HG02642 (cell line): ENCODE measurements around the gene VPS13D.
"Not testable (repeated sequence)": the region's sequence is repeated elsewhere in the genome, so short reads cannot be mapped to it uniquely, and the experiment has no call there.

Source experiments
- ATAC-seq: cut with Tn5 transposase; IDR thresholded peaks from one replicate; pipeline ENCODE4 v1.9.1; 2021; ENCODE audit warnings: mild to moderate bottlenecking; ENCODE audit not compliant: unreplicated experiment, poor library complexity

The VPS13D gene

DNA sequence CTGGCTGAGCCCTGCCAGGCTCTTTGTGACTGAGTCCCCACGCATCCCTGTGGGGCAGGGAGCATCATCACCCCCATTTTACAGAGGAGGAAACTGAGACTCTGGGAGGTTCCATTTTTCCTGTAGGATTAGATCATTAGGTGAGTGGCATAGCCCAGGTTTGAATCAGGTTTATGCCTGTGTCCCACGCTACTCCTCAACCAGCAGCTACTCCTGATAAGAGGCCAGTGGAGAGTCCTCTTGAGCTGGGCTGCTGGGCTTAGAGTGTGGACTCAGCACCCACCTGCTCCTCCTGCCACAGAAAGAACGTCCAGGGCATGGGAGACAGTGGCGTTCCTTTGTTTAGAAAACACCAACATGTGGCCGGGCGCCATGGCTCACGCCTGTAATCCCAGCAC is 32.3 kb upstream of the VPS13D start:
- no peak for ATAC-seq

DNA sequence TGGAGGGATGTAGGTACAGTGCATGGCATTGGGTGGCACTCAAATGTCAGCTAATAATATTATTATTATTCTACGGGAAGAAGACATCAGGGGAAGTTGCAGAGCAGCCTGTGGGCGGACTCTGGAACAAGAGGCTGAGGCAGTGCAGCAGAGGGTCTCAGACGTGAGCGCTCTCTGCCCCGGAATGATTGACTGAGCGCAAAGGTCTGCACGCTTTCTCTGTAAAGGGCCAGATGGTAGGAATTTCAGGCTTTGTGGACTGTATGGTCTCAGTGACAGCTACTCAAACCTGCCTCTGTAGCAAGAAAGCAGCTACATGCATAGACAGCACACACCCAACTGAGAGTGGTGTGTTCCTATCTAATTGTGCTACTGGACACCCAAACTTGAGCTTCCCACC is 29.6 kb upstream of the VPS13D start:
- no peak for ATAC-seq

DNA sequence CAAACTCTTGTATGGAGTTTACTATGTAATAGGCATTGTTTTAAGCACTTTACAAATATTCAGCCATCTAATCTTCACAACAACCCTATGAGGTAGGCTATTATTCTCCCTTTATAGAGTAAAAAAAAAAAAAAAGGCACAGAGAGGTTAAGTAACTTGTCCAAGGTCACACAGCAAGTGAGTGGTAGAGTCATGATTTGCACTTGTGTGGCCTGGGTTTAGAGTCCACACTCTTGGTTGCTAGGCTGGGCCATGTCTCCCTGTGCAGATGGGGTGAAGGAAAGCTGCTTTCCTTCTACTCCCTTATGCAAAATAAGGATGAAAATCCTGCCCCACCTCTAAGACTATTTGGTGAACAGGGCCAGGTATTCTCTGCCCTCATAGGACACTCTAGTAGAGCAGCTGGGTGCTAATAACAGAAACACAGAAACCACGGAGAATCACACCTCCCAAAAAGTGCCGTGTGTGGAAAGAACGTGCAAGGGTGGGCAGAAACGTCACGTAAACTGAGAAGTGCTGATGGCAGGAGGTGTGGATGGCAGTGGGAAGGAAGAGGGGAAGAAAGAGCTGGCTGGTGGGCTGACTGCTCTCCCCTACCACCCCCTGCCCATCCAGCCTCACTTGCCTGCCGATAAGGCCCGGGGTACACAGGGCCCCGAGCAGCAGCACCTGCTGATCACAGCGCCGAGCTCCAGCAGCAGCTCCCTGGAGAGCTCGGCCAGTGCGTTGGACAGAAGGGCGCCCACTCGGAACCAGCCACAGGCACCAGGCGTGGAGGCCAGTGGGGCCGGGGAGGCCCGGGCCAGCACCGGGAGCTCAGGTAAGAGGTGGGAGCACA is 28.3 kb upstream of the VPS13D start:
- no peak for ATAC-seq

DNA sequence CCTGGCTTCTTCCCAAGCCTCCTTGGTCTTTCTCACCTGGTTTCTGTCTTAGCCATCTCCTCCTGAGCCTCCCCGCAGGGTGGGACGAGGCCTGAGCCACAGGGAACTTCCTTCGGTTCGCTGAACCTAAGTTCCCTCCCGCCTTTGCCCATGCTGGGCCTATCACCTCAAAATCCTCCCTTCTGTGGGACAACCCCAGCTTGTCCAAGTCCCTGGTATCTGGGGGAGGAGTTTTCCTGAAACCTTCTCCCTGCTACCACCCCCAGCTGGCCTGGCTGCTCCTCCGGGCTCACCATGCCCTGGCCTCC is 27.7 kb upstream of the VPS13D start:
- no peak for ATAC-seq

DNA sequence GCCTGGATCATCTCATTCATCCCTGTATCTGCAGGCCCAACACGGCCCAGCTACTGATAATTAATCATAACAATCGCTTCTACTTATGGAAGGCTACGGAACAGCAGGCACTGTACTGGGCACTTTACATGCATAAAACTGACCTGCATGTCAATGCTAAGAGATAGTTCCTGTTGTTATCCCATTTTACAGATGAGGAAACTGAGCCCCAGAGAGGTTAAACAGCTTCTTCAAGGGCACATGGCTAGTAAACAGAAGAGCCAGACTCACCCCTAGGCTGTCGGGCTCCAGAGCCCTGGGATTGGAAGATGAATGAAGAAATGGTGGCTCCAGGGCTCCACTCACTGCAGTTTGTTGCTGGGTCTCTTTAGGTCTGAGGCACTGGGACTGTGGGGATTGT is 27.3 kb upstream of the VPS13D start:
- ATAC-seq: no peak

DNA sequence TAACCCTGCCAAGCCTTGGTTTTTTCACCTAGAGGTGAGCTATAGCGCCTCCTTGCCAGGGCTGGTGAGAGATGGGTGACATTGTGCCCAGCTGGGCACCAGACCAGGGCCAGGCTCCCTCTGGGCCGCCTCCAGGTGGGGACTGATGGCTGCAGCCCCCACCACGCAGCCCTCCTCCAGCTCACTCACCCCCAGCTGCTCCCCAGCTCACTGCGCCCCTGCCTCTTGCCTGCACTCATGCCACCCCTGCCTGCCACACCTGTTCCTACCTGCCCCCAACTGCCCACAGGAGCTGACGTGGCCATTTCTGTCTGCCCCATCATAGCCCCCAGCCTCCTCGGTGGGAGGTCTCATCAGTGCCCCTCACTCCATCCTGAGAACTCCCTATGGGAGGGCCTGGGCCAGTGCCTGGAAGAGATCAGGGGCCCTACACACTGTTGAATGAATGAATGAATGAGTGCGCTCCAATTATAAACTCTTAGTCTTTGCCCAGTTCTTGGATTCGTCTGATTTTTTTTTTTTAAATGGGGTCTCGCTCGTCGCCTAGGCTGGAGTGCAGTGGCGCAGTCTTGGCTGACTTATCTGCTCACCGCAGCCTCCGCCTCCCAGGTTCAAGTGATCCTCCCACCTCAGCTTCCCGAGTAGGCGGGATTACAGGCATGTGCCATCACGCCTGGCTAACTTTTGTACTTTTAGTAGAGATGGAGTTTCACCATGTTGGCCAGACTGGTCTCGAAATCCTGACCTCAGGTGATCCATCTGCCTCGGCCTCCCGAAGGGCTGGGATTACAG is 26.4 kb upstream of the VPS13D start:
- no peak for ATAC-seq

DNA sequence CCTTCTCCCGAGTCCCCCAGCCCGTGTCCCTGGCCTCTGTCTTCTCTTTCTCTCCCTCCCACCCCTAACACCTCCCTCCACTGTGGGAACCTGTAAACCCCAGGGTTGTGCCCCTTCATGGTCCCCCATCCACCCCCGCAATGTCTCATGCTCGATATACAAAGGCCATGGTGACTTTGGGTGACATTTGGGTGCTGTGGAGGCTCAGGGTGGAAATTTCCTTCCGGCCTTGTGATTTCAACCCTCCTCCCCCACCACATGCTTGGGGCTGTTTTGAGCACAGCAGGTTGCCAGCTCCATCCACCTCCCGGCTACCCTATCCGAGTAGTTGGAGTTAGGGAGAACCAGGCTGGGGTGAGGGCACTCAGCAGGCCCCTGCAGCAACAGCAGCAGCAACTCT is 25.7 kb upstream of the VPS13D start:
- no peak for ATAC-seq

DNA sequence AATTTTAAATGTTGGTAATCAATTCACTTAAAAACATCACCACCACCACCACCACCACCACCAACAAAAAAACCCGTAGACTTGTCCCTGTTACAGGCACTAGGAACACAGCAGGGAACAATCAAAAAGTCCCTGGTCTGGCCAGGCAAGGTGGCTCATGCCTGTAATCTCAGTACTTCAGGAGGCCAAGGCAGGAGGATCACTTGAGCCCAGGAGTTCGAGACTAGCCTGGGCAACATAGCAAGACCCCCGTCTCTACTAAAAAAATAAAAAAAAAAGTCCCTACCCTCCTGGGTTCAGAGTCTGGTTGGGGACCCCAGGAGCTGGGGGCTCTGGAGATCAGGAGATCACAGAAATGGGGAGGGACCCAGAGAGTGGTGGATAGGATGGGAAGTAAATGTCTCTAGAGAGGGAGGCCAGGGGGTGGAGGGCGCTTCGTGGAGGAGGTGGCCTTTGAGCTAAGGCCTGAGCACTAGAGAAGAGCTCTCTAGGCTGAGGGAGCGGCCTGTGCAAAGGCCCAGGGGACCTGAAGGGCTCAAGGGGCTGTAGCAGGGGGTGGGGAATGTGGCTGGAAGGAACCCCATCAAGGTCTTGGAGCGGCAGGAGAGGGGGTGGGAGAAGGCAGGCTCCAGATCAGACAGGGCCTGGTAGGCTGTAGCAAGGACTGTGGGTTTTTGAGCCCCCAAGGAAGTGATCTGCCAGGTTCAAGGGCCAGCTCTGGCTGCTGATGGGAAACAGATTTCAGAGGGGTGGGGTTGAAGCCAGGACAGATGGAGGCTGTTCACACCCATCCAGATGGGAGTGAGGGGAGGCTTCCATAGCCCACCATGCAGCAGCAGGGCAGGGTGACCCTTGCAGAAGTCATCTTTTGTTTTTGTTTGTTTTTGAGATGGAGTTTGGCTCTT is 24.8 kb upstream of the VPS13D start:
- ATAC-seq: no peak

DNA sequence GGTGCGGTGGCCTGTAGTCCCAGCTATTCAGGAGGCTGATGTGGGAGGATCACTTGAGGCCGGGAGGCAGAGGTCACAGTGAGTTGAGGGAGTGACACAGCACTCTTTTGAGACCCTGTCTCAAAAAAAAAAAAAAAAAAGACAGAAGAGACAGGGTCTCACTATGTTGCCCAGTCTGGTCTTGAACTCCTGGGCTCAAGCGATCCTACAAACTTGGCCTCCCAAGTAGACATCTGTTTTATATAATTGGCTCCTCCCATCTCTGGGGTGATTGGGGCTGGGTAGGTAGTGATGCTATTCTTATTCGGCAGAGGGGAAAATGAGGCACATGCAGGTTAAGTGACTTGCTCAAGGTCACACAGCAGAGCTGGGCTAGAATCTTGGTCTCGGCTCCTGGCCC is 23.6 kb upstream of the VPS13D start:
- ATAC-seq: no peak

DNA sequence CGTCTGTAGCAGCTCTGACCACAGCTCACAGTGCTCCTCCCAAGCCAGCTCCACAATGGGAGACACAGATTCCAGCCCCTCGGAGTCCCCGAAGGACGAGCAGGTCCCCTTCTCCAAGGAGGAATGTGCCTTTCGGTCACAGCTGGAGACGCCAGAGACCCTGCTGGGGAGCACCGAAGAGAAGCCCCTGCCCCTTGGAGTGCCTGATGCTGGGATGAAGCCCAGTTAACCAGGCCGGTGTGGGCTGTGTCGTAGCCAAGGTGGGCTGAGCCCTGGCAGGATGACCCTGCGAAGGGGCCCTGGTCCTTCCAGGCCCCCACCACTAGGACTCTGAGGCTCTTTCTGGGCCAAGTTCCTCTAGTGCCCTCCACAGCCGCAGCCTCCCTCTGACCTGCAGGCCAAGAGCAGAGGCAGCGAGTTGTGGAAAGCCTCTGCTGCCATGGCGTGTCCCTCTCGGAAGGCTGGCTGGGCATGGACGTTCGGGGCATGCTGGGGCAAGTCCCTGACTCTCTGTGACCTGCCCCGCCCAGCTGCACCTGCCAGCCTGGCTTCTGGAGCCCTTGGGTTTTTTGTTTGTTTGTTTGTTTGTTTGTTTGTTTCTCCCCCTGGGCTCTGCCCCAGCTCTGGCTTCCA is 22.9 kb upstream of the VPS13D start:
- ATAC-seq: no peak

DNA sequence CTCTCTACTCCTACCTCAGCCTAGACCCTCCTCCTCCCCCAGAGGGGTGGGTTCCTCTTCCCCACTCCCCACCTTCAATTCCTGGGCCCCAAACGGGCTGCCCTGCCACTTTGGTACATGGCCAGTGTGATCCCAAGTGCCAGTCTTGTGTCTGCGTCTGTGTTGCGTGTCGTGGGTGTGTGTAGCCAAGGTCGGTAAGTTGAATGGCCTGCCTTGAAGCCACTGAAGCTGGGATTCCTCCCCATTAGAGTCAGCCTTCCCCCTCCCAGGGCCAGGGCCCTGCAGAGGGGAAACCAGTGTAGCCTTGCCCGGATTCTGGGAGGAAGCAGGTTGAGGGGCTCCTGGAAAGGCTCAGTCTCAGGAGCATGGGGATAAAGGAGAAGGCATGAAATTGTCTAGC is 21.6 kb upstream of the VPS13D start:
- ATAC-seq: no peak

DNA sequence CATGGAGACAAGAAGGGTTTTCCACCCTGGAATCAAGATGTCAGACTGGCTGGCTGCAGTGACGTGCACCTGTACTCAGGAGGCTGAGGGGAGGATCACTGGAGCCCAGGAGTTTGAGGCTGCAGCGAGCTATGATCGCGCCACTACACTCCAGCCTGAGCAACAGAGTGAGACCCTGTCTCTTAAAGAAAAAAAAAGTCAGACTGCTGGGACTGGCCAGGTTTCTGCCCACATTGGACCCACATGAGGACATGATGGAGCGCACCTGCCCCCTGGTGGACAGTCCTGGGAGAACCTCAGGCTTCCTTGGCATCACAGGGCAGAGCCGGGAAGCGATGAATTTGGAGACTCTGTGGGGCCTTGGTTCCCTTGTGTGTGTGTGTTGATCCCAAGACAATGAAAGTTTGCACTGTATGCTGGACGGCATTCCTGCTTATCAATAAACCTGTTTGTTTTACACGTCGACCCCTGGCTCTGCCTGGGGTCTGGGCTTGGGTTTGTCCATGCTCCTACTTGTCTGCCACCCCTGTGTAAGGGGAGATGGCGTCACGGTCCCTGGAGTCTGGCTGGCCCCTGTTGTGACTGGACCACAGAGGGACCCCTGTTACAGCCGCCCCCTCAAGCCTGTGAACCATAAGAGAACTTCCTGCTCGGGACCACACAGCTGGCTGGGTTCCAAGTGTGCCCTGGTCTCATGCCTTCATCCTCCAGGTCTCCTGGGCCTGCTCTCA is 20.9 kb upstream of the VPS13D start:
- ATAC-seq: no peak

DNA sequence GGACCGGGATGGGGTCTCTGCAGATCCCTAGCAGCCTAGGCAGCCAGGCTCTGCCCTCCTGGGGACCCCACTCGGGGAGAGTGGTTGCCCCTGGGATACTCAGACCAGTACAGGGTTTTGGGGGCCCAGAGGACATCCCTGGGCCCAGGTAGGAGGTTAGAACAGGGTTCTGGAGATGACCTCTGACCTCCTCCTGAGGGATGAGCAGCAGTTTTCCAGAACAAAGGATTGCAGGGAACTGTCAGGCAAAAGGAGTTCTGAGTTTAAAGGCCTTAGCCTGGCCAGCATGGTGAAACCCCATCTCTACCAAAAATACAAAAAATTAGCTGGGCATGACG is 20.4 kb upstream of the VPS13D start:
- no peak for ATAC-seq

DNA sequence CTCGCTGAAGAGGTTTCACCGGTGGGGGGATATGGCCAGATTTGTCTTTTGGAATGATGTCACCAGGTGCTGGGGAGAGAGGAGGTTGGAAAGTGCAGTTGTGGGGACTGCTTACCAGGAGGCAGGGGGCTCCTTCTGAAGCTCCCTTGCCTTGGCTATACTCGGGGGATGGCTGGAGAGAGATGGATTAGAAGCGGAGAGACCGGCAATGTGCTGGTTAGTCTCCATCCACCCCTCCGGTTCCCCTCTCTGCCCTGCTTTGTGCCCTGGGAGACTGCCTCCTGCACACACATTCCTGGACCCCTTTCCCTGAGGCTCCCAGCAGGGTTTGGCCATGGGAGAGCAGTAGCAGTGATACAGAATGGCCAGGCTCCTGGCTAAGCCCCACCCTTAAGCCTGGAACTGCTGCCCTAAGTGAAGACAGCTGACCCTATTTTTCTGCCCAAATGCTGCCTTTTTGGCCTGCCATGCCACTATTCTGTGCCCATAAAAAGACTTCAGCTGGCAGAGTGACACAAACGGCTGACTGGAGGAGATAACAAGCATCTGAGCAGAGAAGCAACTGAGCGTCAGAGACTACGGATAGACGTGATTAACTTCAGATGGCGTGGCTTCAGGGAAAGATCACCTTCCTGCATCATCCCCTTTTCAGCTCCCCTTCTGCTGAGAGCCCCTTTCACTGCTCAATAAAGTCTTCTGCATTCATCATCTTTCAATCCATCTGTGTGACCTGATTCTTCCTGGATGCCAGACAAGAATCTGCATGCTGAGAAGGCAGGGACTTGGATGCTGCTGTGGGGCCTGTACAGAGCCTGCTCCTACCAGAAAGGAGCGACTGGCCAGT is 14.5 kb upstream of the VPS13D start:
- ATAC-seq: no peak

DNA sequence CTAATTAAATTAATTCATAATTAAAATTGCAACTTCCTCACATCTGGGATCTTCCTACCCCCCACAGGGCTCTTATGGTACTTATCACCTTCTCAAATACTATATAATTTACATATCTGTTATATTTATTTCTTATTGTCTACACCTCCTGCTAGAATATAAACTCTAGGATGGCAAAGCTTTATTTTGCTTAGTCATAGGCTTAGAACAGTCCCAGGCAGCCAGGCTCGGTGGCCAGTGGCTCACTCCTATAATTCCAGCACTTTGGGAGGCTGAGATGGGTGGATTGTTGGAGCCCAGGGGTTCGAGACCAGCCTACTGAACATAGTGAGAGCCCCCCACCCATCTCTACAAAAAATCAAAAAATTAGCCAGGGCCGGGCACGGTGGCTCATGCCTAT is 10.0 kb upstream of the VPS13D start:
- no peak for ATAC-seq

DNA sequence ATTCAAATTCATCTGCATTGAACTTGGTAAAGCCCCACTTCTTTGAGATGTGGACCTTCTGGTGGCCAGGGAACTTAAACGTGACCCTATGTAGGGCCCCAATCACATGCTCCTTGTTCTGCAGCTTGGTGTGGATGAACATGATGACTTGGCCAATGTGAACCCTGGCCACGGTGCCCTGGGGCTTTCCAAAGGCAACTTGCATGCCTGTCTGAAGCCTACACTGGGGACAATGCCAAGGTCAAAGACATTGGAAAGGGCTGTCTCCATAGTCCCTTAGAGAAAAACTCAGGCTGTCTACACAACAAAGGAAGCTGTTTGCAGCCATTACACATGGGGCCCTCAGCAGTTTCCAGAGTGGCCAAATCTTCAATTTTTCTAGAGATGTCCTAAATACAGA is 8.9 kb upstream of the VPS13D start:
- ATAC-seq: no peak

DNA sequence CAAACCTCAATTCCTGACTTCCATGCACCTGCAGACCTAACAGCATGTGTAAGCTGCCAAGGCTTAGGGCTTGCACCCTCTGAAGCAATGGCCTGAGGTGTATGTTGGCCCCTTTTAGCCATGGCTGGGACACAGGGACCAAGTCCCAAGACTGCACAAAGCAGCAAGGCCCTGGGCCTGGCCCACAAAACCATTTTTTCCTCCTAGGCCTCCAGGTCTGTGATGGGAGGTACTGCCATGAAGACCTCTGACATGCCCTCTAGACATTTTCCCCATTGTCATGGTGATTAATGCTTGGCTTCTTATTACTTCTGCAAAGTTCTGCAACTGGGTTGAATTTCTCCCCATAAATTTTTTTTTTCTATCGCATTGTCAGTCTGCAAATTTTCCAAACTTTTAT is 7.1 kb upstream of the VPS13D start:
- ATAC-seq: not testable (repeated sequence)

DNA sequence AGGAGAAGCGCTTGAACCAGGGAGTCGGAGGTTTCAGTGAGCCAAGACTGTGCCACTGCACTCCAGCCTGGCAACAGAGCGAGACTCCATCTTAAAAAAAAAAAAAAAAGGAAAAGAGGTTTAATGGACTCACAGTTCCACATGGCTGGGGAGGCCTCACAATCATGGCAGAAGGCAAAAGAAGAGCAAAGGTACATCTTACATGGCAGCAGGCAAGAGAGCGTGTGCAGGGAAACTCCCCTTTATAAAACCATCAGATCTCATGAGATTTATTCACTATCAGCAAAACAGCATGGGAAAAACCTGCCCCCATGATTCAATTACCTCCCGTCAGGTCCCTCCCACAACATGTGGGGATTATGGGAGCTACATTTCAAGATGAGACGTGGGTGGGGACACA is 5.7 kb upstream of the VPS13D start:
- not testable (repeated sequence) for ATAC-seq

DNA sequence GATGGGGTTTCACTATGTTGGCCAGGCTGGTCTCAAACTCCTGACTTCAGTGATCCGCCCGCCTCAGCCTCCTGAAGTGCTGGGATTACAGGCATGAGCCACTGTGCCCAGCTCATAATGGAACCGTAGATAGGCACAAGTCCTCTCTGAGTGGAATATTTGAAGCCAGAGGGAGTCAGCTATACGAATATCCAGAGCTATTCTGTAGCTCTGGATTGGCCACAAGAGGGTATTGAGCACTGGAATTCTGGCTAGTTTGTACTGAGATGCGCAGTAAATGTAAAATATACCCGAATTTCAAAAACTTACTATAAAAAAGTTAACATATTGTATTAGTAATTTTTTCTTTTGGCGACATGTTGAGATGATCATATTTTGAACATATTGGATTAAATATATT is 851 bp upstream of the VPS13D start:
- no peak for ATAC-seq
